Epithelial cell of umbilical artery (primary cell): ENCODE measurements around the gene KCNAB2. TPM values are rescaled to one million over a fixed set of nuclear protein-coding genes. Genes with fewer than 3 reads are reported as not detected.

Source experiments
- total RNA-seq: library from RNA; depleted of rRNA; stranded (reverse); fragments of >200 nt; gene quantifications from 2 replicates; pipeline ENCODE4 v1.2.3, GENCODE V29; 2014

Gene KCNAB2
- 2.4 and 2.9 TPM in 2 replicates for total RNA-seq

GRCh38 chr1:6045561-6045960, at the start of gene KCNAB2:
Gene KCNAB2, plus strand, starts transcription at chr1:6045888. Its CDS starts 5,649 bp downstream, at chr1:6051537.

Other genes with a start within 250 kb of the KCNAB2 start
- gene NPHP4, start 53.5 kb upstream of the KCNAB2 start, total RNA-seq: 4.3 and 4.5 TPM in 2 replicates
- gene CHD5, start 134.4 kb downstream of the KCNAB2 start, total RNA-seq: under 0.01 TPM in 1 of 2 replicates, not detected in the other
- 106 and 166 TPM in 2 replicates for gene RPL22, start 153.7 kb downstream of the KCNAB2 start, total RNA-seq
- gene RNF207, start 160.2 kb downstream of the KCNAB2 start, total RNA-seq: 5.2 and 9.4 TPM in 2 replicates
- gene ICMT, start 190.1 kb downstream of the KCNAB2 start, total RNA-seq: 72.1 and 81.8 TPM in 2 replicates
- not detected in 2 replicates for gene HES3, start 198.3 kb downstream of the KCNAB2 start, total RNA-seq
- gene GPR153, start 215.2 kb downstream of the KCNAB2 start, total RNA-seq: 1.4 and 1.9 TPM in 2 replicates